ENCODE measurements around the gene PSMB5. TPM values are rescaled to one million over a fixed set of nuclear protein-coding genes. Genes with fewer than 3 reads are reported as not detected.
A peak's percentile ranks its signal among the peaks of the same experiment; 100 is the strongest.

Gene PSMB5
- total and polyA plus RNA-seq, 9 of the 15 experiments (the other 6 are each of a cell fraction or from before 2014, with no cell fraction given) = 198 to 1,870 (median 269) TPM

DNA sequence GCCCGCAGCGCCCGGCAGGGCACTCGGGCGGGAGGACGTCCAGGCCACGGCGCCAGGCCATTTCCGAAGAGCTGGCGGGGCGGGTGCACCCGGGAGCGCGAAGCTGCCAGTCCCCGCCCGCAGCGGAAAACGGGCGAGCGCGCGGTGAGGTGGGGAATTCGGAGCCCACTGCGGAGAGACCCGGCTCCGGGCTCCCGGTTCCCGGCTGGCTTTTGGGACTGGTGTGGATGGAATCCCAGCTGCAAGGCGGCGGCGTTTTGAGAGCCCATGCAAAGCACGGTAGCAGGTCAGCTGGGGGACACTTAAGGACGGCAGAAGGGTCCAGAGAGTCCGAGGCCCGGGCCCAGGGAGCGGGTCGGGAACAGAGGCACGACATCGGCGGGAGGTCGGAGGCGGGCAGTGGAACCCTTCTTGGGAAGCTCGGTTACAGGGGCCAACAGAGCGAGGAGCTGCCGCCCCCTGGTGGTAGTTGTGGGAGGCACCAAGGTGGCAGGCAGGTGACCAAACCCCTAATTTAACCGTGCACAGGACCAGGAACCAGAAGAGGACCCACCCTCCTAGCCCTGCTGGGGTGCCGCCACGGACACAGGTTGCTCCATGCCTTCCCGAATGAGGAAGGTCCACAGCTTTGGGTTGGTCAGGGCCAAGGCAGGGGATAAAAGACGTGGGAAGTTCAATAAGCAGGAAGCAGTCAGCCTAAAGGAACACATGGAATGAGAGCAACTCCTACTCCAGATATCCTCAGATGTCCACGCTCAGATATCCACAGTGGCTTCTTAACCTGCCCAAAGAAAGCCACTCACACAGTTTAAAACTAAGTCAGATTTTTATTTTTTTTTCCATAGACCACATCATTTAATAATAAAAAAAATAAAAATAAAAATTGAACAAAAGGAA is 23.3 kb upstream of the PSMB5 start (continued):
- TF ChIP-seq, protein P1, sequence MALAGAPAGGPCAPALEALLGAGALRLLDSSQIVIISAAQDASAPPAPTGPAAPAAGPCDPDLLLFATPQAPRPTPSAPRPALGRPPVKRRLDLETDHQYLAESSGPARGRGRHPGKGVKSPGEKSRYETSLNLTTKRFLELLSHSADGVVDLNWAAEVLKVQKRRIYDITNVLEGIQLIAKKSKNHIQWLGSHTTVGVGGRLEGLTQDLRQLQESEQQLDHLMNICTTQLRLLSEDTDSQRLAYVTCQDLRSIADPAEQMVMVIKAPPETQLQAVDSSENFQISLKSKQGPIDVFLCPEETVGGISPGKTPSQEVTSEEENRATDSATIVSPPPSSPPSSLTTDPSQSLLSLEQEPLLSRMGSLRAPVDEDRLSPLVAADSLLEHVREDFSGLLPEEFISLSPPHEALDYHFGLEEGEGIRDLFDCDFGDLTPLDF (CRISPR knock-in tag; IDR thresholded peaks at IDR 0.05) = 0 out of 2 replicates have a peak, but pooled peaks have one; percentile 47
- peak; percentile 79; the same call in 1 of the 2 replicates for TF ChIP-seq STAG1 (CRISPR knock-in tag; IDR thresholded peaks at IDR 0.05; ENCODE audit: borderline replicate concordance)
- peak; percentile 67 for TF ChIP-seq POLR2A (conservative IDR thresholded peaks at IDR 0.05)
- TF ChIP-seq PHB2 (IDR thresholded peaks at IDR 0.05; ENCODE audit: low read depth) = no peak
- no peak for TF ChIP-seq ZNF165 (CRISPR knock-in tag; IDR thresholded peaks at IDR 0.05; ENCODE audit: borderline replicate concordance)
- TF ChIP-seq SMARCB1 (IDR thresholded peaks at IDR 0.05; ENCODE audit: insufficient read length, low read depth) = no peak
- TF ChIP-seq, protein P2, sequence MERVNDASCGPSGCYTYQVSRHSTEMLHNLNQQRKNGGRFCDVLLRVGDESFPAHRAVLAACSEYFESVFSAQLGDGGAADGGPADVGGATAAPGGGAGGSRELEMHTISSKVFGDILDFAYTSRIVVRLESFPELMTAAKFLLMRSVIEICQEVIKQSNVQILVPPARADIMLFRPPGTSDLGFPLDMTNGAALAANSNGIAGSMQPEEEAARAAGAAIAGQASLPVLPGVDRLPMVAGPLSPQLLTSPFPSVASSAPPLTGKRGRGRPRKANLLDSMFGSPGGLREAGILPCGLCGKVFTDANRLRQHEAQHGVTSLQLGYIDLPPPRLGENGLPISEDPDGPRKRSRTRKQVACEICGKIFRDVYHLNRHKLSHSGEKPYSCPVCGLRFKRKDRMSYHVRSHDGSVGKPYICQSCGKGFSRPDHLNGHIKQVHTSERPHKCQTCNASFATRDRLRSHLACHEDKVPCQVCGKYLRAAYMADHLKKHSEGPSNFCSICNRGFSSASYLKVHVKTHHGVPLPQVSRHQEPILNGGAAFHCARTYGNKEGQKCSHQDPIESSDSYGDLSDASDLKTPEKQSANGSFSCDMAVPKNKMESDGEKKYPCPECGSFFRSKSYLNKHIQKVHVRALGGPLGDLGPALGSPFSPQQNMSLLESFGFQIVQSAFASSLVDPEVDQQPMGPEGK (CRISPR knock-in tag; IDR thresholded peaks at IDR 0.05; ENCODE audit: borderline replicate concordance) = no peak
- TF ChIP-seq L3MBTL2 (IDR thresholded peaks at IDR 0.05) = peak; percentile 32; the same call in 1 of the 2 replicates
- no peak for TF ChIP-seq POU5F1 (IDR thresholded peaks at IDR 0.05; ENCODE audit: borderline replicate concordance, low read depth, low read length, partially characterized antibody)
- TF ChIP-seq BHLHE40 (IDR thresholded peaks at IDR 0.05; ENCODE audit: low read length) = peak; percentile 94
- no peak for TF ChIP-seq DMBX1 (CRISPR knock-in tag; IDR thresholded peaks at IDR 0.05; ENCODE audit: borderline replicate concordance)
- no peak for TF ChIP-seq PTRF (tag; IDR thresholded peaks at IDR 0.05)
- TF ChIP-seq, protein P3, sequence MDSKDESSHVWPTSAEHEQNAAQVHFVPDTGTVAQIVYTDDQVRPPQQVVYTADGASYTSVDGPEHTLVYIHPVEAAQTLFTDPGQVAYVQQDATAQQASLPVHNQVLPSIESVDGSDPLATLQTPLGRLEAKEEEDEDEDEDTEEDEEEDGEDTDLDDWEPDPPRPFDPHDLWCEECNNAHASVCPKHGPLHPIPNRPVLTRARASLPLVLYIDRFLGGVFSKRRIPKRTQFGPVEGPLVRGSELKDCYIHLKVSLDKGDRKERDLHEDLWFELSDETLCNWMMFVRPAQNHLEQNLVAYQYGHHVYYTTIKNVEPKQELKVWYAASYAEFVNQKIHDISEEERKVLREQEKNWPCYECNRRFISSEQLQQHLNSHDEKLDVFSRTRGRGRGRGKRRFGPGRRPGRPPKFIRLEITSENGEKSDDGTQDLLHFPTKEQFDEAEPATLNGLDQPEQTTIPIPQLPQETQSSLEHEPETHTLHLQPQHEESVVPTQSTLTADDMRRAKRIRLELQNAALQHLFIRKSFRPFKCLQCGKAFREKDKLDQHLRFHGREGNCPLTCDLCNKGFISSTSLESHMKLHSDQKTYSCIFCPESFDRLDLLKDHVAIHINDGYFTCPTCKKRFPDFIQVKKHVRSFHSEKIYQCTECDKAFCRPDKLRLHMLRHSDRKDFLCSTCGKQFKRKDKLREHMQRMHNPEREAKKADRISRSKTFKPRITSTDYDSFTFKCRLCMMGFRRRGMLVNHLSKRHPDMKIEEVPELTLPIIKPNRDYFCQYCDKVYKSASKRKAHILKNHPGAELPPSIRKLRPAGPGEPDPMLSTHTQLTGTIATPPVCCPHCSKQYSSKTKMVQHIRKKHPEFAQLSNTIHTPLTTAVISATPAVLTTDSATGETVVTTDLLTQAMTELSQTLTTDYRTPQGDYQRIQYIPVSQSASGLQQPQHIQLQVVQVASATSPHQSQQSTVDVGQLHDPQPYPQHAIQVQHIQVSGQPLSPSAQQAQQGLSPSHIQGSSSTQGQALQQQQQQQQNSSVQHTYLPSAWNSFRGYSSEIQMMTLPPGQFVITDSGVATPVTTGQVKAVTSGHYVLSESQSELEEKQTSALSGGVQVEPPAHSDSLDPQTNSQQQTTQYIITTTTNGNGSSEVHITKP (IDR thresholded peaks at IDR 0.05; ENCODE audit: partially characterized antibody) = peak; percentile 37
- peak; percentile 79 for TF ChIP-seq FIP1L1 (IDR thresholded peaks at IDR 0.05; ENCODE audit: low read depth, low read length, poor library complexity, severe bottlenecking)
- no peak for TF ChIP-seq ZNF282 (CRISPR knock-in tag; IDR thresholded peaks at IDR 0.05)
- peak in 2 of 3 experiments; percentile 48 for TF ChIP-seq YY1 (IDR thresholded peaks at IDR 0.05; ENCODE audit: borderline replicate concordance in 1 of 3, control insufficient read depth in 1 of 3, extremely low read depth in 1 of 3, insufficient read depth in 3 of 3, insufficient read length in 1 of 3, insufficient replicate concordance in 2 of 3, low read depth in 1 of 3, low read length in 2 of 3)
- peak; percentile 87; the same call in 1 of the 2 replicates for TF ChIP-seq HLTF (IDR thresholded peaks at IDR 0.05)
- TF ChIP-seq POLR2AphosphoS5 (IDR thresholded peaks at IDR 0.05; ENCODE audit: control insufficient read depth, insufficient read depth, low read depth, low read length) = peak; percentile 53
- TF ChIP-seq NFIX (CRISPR knock-in tag; IDR thresholded peaks at IDR 0.05; ENCODE audit: low read depth) = no peak
